Measurements from ENCODE around the gene CBFA2T2.

The CBFA2T2 gene

GRCh38 chr20:33584976-33585375, 95.1 kb downstream of the CBFA2T2 start:
- no peak for DNase-seq

- no peak for DNase-seq
Observed at GRCh38 chr20:33585413-33585812, 95.5 kb downstream of the CBFA2T2 start.

GRCh38 chr20:33589059-33589458, 99.2 kb downstream of the CBFA2T2 start:
- no peak for DNase-seq

- peak; percentile 70 for DNase-seq
Observed at GRCh38 chr20:33591901-33592300, 102.0 kb downstream of the CBFA2T2 start.

- no peak for DNase-seq
Observed at GRCh38 chr20:33594743-33595142, 104.8 kb downstream of the CBFA2T2 start.

- no peak for DNase-seq
Observed at GRCh38 chr20:33600414-33600813, 110.5 kb downstream of the CBFA2T2 start.

- DNase-seq, result no peak
Observed at GRCh38 chr20:33600981-33601380, 111.1 kb downstream of the CBFA2T2 start.

- DNase-seq, result no peak
Observed at GRCh38 chr20:33601861-33602260, 112.0 kb downstream of the CBFA2T2 start.

GRCh38 chr20:33602826-33603590, 113.1 kb downstream of the CBFA2T2 start:
- peak; percentile 63 for DNase-seq

GRCh38 chr20:33604084-33604990, 114.4 kb downstream of the CBFA2T2 start:
- DNase-seq, result no peak

GRCh38 chr20:33604991-33605370, 115.1 kb downstream of the CBFA2T2 start:
- DNase-seq, result no peak

- peak; percentile 6 for DNase-seq
Observed at GRCh38 chr20:33606118-33606771, 116.3 kb downstream of the CBFA2T2 start.

- DNase-seq, result no peak
Observed at GRCh38 chr20:33609504-33609903, 119.6 kb downstream of the CBFA2T2 start.

GRCh38 chr20:33611106-33611505, 121.2 kb downstream of the CBFA2T2 start:
- no peak for DNase-seq

- DNase-seq, result no peak
Observed at GRCh38 chr20:33612001-33612400, 122.1 kb downstream of the CBFA2T2 start.

- no peak for DNase-seq
Observed at GRCh38 chr20:33621717-33622400, 132.0 kb downstream of the CBFA2T2 start.

GRCh38 chr20:33622705-33623365, 132.9 kb downstream of the CBFA2T2 start:
- DNase-seq, result no peak

GRCh38 chr20:33624399-33624798, 134.5 kb downstream of the CBFA2T2 start:
- no peak for DNase-seq

GRCh38 chr20:33626190-33626589, 136.3 kb downstream of the CBFA2T2 start:
- DNase-seq, result no peak

- DNase-seq, result no peak
Observed at GRCh38 chr20:33627577-33628216, 137.8 kb downstream of the CBFA2T2 start.

GRCh38 chr20:33629533-33629932, 139.6 kb downstream of the CBFA2T2 start:
- no peak for DNase-seq

- no peak for DNase-seq
Observed at GRCh38 chr20:33629979-33630378, 140.1 kb downstream of the CBFA2T2 start.

Data from activated CD4-positive, alpha-beta T cell treated with anti-CD3 and anti-CD28 coated beads, Interleukin-2, amount 50 U/mL, for 16 hours (primary cell).